ENCODE results near the gene APPL2.

APPL2 gene

DNA sequence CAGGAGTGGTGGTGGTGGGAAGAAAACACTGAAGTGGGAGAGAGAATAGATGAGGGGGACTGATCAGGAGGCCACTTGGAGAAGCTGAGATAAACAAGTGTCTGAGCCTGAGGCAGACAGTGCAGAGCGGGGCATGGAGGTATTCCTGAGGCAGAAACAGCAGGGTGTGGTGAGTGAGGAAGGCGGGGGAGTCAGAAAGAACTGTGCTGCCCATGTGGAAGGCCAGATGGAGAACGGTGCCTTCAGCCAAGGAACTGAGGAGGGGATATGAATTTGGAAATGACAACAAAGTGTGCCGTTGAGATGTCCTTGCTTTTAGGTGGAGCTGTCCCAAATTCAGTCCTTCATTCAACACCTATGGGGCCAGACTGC lies 13.7 kb downstream of the APPL2 start:
- no peak for DNase-seq

DNA sequence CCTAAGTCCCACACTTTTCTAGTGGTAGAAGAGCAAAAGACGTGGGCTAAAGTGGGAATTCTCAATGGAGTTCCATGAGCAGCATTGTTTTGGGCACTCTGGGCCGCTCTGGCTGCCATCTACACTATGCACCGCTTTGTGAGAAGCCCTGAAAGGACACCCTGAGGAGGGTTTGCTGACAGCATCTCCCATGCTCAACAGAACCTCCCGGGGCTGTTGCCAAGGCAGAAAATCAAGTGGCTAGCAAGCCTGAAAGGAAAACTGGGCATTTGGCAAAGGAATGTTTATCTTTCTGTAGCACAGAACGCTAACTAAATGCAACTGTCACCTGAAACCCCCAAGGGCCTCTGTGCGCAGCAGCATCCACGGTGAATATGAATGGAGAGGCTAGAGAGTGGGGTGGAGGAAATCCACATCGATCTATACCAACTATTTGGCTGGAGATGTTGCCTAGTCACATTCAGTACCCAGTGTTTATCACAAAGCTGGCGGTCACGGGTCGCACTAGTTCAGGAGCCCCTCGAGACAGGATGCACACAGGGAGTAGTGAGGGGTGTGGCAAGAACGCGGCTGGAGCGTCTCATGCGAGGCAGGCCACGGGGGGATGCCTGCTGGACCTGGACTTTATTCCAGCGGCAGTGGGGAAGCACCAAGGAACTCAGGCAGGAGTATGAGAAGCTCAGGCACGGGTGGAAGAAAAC lies 14.2 kb downstream of the APPL2 start:
- no peak for DNase-seq

DNA sequence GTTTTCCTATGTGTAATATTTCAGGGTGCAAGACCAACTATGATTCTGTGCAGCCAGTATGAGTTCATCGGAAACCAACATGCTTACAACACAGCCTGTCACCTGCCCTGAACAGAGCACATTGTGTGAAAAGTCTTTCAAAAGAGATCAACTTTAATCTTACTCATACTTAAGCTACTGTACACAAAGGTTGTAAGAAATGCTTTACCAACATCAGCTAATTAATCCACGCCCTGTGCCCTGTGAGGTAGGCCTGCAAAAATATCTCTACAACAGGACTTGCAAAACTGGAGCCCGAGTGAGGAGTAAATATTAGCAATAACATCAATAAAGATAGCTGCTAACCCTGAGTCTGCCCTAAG lies 15.1 kb downstream of the APPL2 start:
- no peak for DNase-seq

DNA sequence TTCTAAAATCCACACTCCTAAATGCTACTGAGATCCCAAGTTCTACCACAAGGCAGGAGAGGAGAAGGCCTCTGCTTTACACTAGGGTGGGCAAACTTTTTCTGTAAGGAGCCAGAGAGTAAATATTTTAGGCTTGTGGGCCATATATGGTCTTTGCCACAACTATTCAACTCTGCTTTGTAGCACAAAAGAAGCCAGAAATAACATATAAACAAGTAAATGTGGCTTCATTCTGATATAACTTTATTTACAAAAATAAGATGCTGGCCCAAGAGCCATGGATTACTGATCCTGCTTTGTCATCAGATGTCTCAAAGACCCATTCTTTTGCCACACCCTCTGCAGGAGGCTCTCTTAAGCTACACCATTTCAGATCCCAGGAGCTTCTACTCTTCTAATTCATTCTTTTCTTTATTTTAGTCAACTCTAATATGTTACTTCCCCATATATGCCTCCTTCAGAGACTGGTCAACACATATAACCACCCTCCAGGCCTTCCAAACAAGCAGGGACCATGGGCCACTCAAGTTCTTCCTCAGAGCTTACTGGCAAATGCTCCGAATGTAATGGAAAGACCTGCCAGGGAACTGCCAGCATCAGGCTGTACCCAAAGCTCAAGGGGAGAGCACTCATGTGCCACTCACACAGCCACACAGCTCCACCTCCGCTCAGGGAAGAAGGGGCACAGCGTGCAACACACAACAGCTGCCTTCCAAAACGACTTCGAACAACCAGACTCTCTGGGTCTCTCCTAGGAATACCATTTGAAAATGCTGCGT lies 15.6 kb downstream of the APPL2 start:
- no peak for DNase-seq

- no peak for DNase-seq
Measured at GRCh38 chr12:105219261-105220028, 16.5 kb downstream of the APPL2 start.

DNA sequence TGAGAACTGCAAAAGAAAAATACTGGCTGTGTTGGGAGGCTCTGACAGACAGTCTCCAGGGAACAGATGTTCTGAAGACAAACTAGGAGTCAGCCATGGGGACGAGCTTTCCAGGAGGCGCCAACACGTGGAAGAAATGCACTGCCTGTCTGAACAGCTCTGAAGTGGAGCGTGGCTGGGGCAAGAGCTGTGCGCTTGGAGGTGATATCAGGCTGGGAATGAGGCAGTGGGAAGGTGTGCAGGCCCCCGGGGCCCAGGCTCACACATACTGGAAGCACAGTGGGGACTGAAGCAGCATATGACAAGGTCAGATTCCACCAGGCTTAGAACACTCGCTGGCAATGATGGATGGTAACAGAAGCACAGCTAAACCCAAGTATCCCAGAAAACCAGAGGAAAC lies 17.5 kb downstream of the APPL2 start:
- DNase-seq = no peak

GRCh38 chr12:105214670-105215375 lies 21.2 kb downstream of the APPL2 start:
- peak; percentile 72 for DNase-seq

DNA sequence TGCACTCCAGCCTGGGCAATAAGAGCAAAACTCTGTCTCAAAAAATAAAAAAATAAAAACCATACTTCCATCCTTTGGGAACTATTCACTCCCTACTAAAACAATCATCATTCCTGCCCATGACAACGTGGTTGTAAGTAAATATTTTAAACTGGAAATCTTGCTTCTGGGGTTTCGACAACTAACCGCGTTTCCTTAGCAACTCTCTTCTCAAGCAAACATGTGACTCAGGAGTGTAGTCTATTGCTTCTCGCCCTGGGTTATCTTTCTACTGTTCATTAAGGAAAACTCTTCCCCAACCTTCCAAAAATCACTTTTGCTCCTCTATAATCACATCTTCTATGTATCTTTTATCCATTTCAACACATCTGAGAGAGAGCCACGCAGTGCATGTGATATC lies 21.8 kb downstream of the APPL2 start:
- peak; percentile 33 for DNase-seq

GRCh38 chr12:105212438-105212837 lies 23.5 kb downstream of the APPL2 start:
- peak; percentile 93 for DNase-seq

DNA sequence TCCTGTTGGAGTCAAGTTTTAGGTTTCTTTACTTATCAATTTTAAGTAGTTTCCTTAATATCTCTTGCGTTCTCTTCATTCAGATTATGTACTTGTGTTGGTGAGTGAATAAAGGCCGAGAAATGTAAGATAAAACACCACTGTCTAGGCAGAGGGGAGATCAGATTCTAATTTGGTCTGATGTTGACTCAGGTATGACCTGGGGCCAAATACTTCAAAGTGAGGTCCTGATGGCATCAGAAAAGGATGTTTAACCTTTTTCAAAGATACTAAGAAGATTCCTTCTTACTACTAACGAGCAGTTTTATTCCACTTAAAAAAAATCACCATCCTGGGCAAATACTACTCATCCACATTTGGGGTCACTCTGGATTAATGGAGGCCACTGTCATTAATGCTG lies 26.9 kb downstream of the APPL2 start:
- DNase-seq = no peak

DNA sequence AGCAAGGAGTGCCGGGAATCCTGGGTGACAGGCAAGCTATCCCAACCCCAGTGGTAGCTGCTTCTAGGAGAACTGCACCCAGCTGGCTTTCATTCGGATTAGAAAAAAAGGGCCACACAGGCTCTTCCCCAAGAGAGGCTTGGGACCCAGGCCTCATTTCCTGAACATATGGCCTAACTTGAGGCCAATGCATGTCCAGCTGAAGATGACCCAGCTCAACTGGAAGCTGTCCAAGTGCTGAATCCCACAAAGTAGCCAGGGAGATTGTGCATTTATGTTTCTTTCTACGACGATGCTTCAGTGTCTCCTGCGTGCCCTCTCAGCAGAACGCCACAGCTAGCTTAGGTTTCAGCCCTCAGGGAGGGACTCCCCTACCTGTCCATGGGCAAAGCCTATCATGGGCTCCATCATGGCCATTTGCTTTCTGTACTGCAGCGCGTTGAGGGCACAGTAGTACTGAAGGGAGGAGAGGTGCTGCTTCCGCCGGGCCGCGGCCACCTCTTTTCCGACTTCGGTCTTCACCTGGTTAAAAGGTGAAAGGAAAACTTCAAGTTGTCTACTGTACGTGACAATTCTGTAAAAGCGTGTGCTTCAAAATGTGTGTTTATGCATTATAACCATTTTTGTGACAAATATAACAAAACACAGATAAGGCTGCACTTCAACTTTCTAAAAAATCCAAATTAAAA lies 29.1 kb downstream of the APPL2 start:
- no peak for DNase-seq

GRCh38 chr12:105205322-105206048 lies 30.5 kb downstream of the APPL2 start:
- DNase-seq = no peak

DNA sequence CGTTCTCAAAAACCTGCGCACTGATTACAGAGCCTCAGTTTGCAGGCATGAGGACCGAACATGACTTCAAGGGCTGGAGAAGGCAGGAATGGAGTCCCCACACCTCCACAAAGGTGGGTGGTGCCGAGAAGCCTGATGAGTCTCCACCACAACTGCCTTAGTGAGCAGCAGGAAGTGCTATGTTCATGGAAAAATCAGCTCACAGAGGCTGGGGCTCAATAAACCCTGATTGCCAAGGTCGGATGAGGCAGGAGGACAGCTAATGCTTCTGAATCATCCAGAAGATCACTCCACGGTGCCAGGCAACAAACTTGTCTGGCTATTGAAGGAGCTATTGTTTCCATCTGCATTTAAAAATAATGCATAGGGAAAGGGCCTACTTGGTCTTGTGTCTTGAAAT lies 31.1 kb downstream of the APPL2 start:
- DNase-seq = peak; percentile 74

DNA sequence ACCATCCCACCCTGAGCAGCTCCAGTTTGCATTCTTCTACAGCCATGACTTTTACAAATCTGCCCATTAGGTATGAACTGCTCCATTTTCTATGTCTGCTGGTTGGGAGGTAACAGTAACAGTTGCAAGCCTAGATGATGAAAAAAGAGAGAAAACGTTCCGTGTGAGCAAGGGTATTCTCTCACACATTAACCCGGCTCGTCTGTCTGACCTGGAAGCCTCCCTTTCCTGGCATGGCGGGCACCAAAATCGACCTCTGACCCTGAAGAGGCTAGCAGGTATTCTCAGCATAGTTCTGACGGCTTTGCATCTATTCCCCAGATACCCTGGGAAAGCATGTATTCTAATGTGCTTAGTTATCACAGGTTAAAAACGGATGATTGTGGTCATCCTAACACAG lies 31.8 kb downstream of the APPL2 start:
- DNase-seq = no peak

GRCh38 chr12:105202202-105202601 lies 33.8 kb downstream of the APPL2 start:
- DNase-seq = no peak

DNA sequence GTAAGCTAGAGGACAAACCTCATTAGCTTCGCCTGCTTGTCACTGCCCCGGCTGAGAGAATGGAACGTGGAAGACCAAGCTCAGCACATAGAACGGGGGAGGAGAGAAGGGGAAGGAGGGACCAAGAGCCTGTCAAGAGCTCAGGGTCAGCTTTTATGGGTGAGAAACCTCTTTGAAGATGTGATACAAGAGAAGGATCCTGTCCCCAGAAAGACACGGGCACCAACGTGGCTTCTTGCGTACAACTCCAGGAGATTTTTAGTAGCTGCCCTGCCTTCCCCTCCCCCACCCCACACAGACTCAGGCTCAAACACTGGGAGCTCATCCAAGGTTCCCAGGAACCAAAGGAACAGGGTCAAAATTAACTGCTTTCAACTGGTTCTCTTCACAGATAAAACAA lies 34.7 kb downstream of the APPL2 start:
- no peak for DNase-seq

DNA sequence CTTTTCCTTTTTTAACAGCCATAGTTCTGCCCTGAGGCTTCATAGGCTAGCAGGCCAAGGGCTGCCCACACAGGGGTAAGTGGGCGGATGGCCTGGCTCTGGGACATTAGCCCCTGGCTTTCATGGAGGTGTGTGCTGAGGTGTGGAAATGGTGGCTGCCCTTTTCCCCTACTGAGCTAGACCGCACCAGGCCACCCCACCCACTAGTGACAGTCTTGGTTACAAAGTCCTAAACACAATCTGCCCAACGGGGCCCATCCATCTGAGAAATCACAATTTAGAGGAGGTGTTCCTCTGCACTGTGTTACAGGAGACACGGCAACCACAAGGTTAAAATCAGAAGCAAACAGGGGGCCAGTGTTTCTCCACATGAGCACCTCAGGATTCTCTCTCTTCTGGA lies 35.6 kb downstream of the APPL2 start:
- no peak for DNase-seq

GRCh38 chr12:105198961-105199360 lies 37.0 kb downstream of the APPL2 start:
- DNase-seq = no peak

DNA sequence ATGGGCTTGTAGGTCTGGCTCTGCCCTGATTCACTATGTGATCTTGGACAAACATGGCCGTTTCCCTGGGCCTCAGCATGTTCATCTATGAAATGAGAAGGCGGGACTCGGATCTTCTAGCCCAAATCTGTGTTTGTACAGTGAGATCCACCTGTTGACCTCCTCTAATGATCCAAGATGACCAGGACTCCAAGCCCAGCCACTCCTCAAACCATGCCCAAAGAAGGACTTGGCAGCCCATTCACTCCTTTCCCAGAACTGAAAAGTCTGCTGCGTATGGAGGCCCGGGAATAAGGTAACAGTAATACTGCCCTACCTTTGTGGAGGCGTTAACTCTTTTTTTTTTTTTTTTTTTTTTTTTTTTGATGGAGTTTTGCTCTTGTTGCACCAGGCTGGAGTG lies 39.9 kb downstream of the APPL2 start:
- no peak for DNase-seq

- no peak for DNase-seq
Measured at GRCh38 chr12:105194947-105195346, 41.0 kb downstream of the APPL2 start.

DNA sequence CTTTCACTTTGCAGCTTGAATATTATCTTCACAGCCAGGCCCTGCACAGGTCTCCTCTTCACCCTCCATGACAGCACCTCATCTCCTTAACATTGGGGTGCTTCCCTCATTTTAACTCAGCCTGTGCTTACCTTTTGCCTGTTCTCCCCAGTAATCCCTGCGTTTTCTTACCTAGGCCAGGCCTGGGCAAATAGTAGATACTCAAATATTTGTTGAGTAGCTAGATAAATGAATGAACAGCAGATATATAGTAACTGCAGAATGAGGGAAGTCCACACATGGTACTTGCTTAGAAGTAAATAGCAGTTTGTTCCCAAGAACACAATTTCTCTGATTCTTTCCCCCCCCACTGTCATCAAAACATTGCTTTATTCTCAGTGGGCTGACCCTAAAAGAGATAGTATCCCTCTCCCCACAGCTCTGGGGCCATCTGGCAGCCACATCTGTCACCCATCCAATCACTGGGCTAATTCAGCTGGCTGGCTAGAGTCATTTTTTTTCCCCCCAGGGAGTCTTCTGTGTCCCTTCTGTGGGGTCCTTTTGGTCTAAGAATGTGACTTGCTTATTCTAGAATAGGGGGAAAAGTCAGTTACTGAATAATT lies 43.2 kb downstream of the APPL2 start:
- DNase-seq = no peak

DNA sequence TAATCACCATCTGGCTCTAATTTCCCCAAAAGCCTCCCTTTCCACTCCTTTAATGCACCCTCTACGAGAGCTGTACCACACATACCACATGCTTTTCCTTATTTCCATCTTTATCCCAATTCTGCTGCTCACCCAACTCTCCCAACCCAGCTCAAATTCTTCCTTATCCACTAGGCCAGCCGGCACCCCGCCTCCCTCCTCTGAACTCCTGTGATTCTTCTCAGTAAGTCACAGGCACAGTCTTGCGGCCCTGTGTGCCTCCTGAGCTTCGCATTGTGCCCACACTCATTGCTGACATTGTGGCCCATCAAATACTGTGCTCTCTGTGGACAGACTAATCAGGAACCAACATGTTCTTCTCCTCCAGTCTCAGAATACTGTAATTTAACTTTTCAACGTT lies 45.4 kb downstream of the APPL2 start:
- DNase-seq = no peak

All from EL (cell line).